AG10803 (cell line): ENCODE measurements around the gene DNASE1L2.

ENCODE experiments used
- DNase-seq: peaks from one replicate; pipeline ENCODE4 v3.0.0; 2010; ENCODE audit warnings: low read depth
- H3K4me3 ChIP-seq: 2 replicates; pipeline ENCODE4 v1.5.1; 2011; ENCODE audit warnings: mild to moderate bottlenecking, low read length, control low read depth
- TF ChIP-seq, protein P1 (sequence below): conservative IDR thresholded peaks from 2 replicates; pipeline ENCODE4 v1.5.1; 2011; ENCODE audit warnings: mild to moderate bottlenecking, low read length, control low read depth, inconsistent platforms

The DNASE1L2 gene

DNA sequence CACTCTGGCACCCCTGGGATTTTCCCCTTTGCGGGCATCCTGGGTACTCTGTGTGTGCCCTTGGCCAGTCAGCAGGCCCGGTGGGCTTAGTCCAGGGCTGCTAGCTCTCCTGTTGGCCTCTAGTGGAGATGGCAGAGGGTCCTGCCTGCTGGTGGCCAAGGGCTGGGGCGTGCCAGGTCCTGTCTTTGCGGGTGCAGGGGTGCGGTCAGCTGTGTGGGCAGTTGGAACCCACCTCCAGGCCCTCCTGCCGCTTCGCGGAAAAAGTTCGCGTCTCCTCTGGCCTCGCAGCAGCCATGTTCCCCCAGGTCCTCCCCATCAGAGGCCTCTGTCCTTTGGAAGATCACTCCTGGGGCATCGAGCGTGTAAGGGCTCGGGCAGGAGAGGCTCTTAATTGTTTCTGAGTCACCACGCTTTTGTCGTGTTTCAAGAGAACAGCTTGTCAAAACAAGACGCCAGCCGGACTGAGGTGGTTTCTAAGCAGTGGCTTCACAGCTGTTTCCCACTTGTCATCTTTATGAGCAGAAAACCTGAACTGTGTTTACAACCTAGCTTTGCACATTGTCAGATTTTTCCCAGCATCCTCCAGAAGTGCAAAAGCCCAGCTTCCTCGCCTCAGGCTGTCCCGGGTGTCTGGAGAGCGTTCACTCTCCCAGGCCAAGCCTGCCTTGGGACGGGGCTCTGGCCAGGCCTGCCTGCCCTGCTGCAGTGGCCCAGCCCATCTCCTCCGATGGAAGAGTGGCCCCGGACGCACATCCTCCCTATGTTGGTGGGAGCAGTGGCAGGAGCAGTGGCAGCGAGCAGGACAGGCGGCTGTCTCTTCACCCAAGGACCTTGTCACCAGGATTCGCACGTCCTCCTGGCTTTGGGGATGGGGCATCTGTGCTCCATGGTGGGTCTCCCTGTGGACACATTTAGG is 5.0 kb upstream of the DNASE1L2 start:
- TF ChIP-seq, protein P1, sequence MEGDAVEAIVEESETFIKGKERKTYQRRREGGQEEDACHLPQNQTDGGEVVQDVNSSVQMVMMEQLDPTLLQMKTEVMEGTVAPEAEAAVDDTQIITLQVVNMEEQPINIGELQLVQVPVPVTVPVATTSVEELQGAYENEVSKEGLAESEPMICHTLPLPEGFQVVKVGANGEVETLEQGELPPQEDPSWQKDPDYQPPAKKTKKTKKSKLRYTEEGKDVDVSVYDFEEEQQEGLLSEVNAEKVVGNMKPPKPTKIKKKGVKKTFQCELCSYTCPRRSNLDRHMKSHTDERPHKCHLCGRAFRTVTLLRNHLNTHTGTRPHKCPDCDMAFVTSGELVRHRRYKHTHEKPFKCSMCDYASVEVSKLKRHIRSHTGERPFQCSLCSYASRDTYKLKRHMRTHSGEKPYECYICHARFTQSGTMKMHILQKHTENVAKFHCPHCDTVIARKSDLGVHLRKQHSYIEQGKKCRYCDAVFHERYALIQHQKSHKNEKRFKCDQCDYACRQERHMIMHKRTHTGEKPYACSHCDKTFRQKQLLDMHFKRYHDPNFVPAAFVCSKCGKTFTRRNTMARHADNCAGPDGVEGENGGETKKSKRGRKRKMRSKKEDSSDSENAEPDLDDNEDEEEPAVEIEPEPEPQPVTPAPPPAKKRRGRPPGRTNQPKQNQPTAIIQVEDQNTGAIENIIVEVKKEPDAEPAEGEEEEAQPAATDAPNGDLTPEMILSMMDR, result no peak
- DNase-seq, result no peak
- no peak overlapping the region for H3K4me3 ChIP-seq

- no peak for DNase-seq
- TF ChIP-seq, protein P1, result no peak
- no peak overlapping the region for H3K4me3 ChIP-seq
Observed at GRCh38 chr16:2232094-2232990, 3.9 kb upstream of the DNASE1L2 start.

- H3K4me3 ChIP-seq, result no peak overlapping the region
- TF ChIP-seq, protein P1, result no peak
- no peak for DNase-seq
Observed at GRCh38 chr16:2233046-2233775, 3.0 kb upstream of the DNASE1L2 start.

DNA sequence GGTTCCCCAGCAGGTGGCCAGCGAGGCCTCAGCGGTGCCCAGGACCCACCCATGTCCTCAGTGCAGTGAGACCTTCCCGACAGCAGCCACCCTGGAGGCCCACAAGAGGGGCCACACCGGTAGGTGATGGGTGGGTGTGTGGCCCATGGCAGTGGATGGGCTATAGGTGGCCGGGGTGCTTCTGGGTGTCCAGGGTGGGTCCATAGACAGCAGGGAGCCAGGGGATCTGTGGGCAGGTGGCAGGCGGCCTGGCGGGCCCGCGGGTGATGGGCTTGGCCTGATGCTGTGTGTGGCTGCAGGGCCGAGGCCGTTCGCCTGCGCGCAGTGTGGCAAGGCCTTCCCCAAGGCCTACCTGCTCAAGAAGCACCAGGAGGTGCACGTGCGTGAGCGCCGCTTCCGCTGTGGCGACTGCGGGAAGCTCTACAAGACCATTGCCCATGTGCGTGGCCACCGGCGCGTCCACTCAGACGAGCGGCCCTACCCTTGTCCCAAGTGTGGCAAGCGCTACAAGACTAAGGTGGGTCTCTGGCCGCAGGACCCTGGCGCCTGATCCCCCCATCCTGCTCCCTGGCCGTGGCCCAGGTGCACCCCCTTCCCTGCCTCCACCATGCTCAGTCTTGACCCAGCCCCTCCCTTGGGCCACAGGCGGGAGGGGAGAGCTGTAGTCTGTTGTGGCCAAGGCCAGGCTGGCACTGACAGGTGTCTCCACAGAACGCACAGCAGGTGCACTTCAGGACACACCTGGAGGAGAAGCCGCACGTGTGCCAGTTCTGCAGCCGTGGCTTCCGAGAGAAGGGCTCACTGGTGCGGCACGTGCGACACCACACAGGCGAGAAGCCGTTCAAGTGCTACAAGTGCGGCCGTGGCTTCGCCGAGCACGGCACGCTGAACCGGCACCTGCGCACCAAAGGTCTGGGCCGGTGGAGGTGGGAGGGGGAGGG is 2.1 kb upstream of the DNASE1L2 start:
- DNase-seq, result no peak
- TF ChIP-seq, protein P1, result no peak

DNA sequence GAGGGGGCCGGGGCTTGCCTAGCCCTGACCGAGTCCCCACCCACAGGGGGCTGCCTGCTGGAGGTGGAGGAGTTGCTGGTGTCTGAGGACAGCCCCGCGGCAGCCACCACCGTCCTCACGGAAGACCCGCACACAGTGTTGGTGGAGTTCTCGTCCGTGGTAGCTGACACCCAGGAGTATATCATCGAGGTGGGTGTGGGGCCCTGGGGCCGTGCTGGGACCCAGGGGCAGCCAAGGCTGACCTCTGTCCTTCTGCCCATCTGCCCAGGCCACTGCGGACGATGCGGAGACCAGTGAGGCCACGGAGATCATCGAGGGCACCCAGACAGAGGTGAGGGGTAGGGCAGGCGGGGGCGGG is 1.5 kb upstream of the DNASE1L2 start:
- TF ChIP-seq, protein P1, result no peak
- H3K4me3 ChIP-seq, result no peak overlapping the region

More for the DNA sequence above, 2.1 kb upstream of the DNASE1L2 start:
- H3K4me3 ChIP-seq, result no peak overlapping the region

GRCh38 chr16:2235234-2235651 is 1.0 kb upstream of the DNASE1L2 start:
- TF ChIP-seq, protein P1, result no peak
- no peak for DNase-seq
- H3K4me3 ChIP-seq, result no peak overlapping the region

More for the DNA sequence above, 1.5 kb upstream of the DNASE1L2 start:
- DNase-seq, result no peak
